Vagina (tissue), 2 donors: ENCODE results near the gene FAM171A2.

ENCODE experiments used
- POLR2AphosphoS5 ChIP-seq, 2 donors: sonication (generic); formaldehyde crosslinking; IDR thresholded peaks; one replicate each; pipeline ENCODE4 v1.9.0; 2017; ENCODE audit warnings: antibody characterized with exemption in 2 of 2, mild to moderate bottlenecking in 2 of 2, low read depth in 1 of 2; ENCODE audit not compliant: insufficient read depth in 1 of 2
- TF ChIP-seq, protein P1 (sequence below), 3 experiments: fragments of 450-650 bp in 2 of 3; fragments of 200-600 bp in 1 of 3; sonication (generic) in 1 of 3; IDR thresholded peaks; one replicate each; pipeline ENCODE4 v1.5.1; 2017 to 2019; ENCODE audit warnings: antibody characterized with exemption in 3 of 3, mild to moderate bottlenecking in 2 of 3, moderate library complexity in 2 of 3

DNA sequence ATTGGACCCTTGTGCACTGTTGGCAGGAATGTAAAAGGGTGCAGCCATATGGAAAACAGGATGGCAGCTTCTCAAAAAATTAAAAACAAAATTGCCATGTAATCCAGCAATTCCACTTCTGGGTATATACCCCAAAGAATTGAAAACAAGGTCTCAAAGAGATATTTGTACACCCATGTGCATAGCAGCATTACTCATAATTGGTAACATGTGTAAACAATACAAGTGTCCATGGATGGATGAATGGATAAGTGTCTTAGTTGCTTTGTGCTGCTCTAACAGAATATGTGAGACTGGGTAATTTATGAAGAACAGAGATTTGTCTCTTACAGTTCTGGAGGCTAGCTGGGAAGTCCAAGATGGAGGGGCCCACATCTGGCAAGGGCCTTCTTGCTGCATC lies 59.0 kb downstream of the FAM171A2 start:
- TF ChIP-seq, protein P1, sequence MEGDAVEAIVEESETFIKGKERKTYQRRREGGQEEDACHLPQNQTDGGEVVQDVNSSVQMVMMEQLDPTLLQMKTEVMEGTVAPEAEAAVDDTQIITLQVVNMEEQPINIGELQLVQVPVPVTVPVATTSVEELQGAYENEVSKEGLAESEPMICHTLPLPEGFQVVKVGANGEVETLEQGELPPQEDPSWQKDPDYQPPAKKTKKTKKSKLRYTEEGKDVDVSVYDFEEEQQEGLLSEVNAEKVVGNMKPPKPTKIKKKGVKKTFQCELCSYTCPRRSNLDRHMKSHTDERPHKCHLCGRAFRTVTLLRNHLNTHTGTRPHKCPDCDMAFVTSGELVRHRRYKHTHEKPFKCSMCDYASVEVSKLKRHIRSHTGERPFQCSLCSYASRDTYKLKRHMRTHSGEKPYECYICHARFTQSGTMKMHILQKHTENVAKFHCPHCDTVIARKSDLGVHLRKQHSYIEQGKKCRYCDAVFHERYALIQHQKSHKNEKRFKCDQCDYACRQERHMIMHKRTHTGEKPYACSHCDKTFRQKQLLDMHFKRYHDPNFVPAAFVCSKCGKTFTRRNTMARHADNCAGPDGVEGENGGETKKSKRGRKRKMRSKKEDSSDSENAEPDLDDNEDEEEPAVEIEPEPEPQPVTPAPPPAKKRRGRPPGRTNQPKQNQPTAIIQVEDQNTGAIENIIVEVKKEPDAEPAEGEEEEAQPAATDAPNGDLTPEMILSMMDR (IDR thresholded peaks at IDR 0.05) = no peak
- no peak for TF ChIP-seq POLR2AphosphoS5 (IDR thresholded peaks at IDR 0.05; ENCODE audit: insufficient read depth in 1 of 2, low read depth in 1 of 2)
